Esophagus squamous epithelium (tissue), 4 donors: ENCODE data around the gene WNT7B.

Source experiments
- POLR2A ChIP-seq, 4 donors: fragments of 450-650 bp; IDR thresholded peaks; one replicate each; pipeline ENCODE4 v1.6.1; 2017; ENCODE audit warnings: antibody characterized with exemption in 4 of 4, mild to moderate bottlenecking in 4 of 4, moderate library complexity in 3 of 4
- TF ChIP-seq, protein P1 (sequence below), 6 experiments: fragments of 450-650 bp in 4 of 6; fragments of 200-600 bp in 2 of 6; sonication (generic) in 2 of 6; IDR thresholded peaks; one replicate each; pipeline ENCODE4 v1.5.1; 2016 to 2019; ENCODE audit warnings: antibody characterized with exemption in 6 of 6, mild to moderate bottlenecking in 4 of 6, moderate library complexity in 4 of 6

- TF ChIP-seq, protein P1, sequence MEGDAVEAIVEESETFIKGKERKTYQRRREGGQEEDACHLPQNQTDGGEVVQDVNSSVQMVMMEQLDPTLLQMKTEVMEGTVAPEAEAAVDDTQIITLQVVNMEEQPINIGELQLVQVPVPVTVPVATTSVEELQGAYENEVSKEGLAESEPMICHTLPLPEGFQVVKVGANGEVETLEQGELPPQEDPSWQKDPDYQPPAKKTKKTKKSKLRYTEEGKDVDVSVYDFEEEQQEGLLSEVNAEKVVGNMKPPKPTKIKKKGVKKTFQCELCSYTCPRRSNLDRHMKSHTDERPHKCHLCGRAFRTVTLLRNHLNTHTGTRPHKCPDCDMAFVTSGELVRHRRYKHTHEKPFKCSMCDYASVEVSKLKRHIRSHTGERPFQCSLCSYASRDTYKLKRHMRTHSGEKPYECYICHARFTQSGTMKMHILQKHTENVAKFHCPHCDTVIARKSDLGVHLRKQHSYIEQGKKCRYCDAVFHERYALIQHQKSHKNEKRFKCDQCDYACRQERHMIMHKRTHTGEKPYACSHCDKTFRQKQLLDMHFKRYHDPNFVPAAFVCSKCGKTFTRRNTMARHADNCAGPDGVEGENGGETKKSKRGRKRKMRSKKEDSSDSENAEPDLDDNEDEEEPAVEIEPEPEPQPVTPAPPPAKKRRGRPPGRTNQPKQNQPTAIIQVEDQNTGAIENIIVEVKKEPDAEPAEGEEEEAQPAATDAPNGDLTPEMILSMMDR (IDR thresholded peaks at IDR 0.05): no peak
- no peak for TF ChIP-seq POLR2A (IDR thresholded peaks at IDR 0.05)
Measured at GRCh38 chr22:46018859-46019258, 41.9 kb upstream of the WNT7B start.
